SH-SY5Y (cell line): ENCODE measurements around the gene PRR22.

Source experiments
- GATA2 ChIP-seq: IDR thresholded peaks from 2 replicates; pipeline ENCODE4 v1.6.1; 2011; ENCODE audit warnings: mild to moderate bottlenecking, low read depth, low read length
- GATA3 ChIP-seq: IDR thresholded peaks from 2 replicates; pipeline ENCODE4 v1.6.1; 2011; ENCODE audit warnings: low read depth, mild to moderate bottlenecking, low read length, moderate library complexity

- TF ChIP-seq GATA2 (no peak), GATA3 (no peak)
Observed at GRCh38 chr19:5749505-5749904, 35.0 kb downstream of the PRR22 start.
